H7 (cell line): ENCODE results near the gene PSMD6. TPM values are rescaled to one million over a fixed set of nuclear protein-coding genes. Genes with fewer than 3 reads are reported as not detected.

Source experiments
- DNase-seq: peaks from one replicate; pipeline ENCODE4 v3.0.0; 2012
- H3K27me3 ChIP-seq: 2 replicates; pipeline ENCODE4 v1.6.0; 2011; ENCODE audit warnings: mild to moderate bottlenecking, low read length; ENCODE audit not compliant: control insufficient read depth, insufficient read depth
- H3K36me3 ChIP-seq: replicated peaks from 2 replicates; pipeline ENCODE4 v1.5.1; 2011; ENCODE audit warnings: low read length; ENCODE audit not compliant: control insufficient read depth, insufficient read depth
- H3K4me3 ChIP-seq: 2 replicates; pipeline ENCODE4 v1.5.1; 2011; ENCODE audit warnings: low read depth, mild to moderate bottlenecking, control low read depth, low read length, moderate library complexity; ENCODE audit not compliant: insufficient read depth
- total RNA-seq: library from RNA; depleted of rRNA; stranded (reverse); fragments of >200 nt; shearing (Covaris generic); gene quantifications from 2 replicates; pipeline ENCODE4 v1.2.3, GENCODE V29; 2014

PSMD6 gene
- total RNA-seq, 1 experiment from 2014 or later = 169 TPM

- Histone ChIP-seq H3K36me3 (no peaks in the 10 kb centered on the region), H3K4me3 (no peak overlapping the region), H3K27me3 (no peaks in the 10 kb centered on the region)
- DNase-seq = no peak
Observed at GRCh38 chr3:64053581-64053980, 30.3 kb upstream of the PSMD6 start.

- no peak for DNase-seq
Observed at GRCh38 chr3:64053117-64053516, 29.8 kb upstream of the PSMD6 start.

GRCh38 chr3:64049832-64050231 is 26.5 kb upstream of the PSMD6 start:
- Histone ChIP-seq H3K36me3 (no peaks in the 10 kb centered on the region), H3K27me3 (no peaks in the 10 kb centered on the region), H3K4me3 (no peak overlapping the region)
- peak; percentile 62 for DNase-seq

More at GRCh38 chr3:64053117-64053516, 29.8 kb upstream of the PSMD6 start:
- no peak overlapping the region for H3K4me3 ChIP-seq
- no peaks in the 10 kb centered on the region for H3K36me3 ChIP-seq
- H3K27me3 ChIP-seq = no peaks in the 10 kb centered on the region

- no peak for DNase-seq
- Histone ChIP-seq H3K36me3 (no peaks in the 10 kb centered on the region), H3K4me3 (no peak overlapping the region), H3K27me3 (no peaks in the 10 kb centered on the region)
Observed at GRCh38 chr3:64049136-64049535, 25.8 kb upstream of the PSMD6 start.

- H3K4me3 ChIP-seq = no peak overlapping the region
- no peaks in the 10 kb centered on the region for H3K27me3 ChIP-seq
- H3K36me3 ChIP-seq = no peaks in the 10 kb centered on the region
- no peak for DNase-seq
Observed at GRCh38 chr3:64048631-64049061, 25.4 kb upstream of the PSMD6 start.

GRCh38 chr3:64047787-64048186 is 24.5 kb upstream of the PSMD6 start:
- Histone ChIP-seq H3K27me3 (no peaks in the 10 kb centered on the region), H3K4me3 (no peak overlapping the region), H3K36me3 (no peaks in the 10 kb centered on the region)
- no peak for DNase-seq

- DNase-seq = no peak
- no peaks in the 10 kb centered on the region for H3K36me3 ChIP-seq
- H3K27me3 ChIP-seq = no peaks in the 10 kb centered on the region
- H3K4me3 ChIP-seq = no peak overlapping the region
Observed at GRCh38 chr3:64046996-64047594, 23.8 kb upstream of the PSMD6 start.

- DNase-seq = no peak
- no peak overlapping the region for H3K4me3 ChIP-seq
- H3K36me3 ChIP-seq = no peaks in the 10 kb centered on the region
- no peaks in the 10 kb centered on the region for H3K27me3 ChIP-seq
Observed at GRCh38 chr3:64046592-64046991, 23.3 kb upstream of the PSMD6 start.

GRCh38 chr3:64042952-64043351 is 19.7 kb upstream of the PSMD6 start:
- no peaks in the 10 kb centered on the region for H3K36me3 ChIP-seq
- H3K4me3 ChIP-seq = no peak overlapping the region
- no peak for DNase-seq
- no peaks in the 10 kb centered on the region for H3K27me3 ChIP-seq

- DNase-seq = no peak
- Histone ChIP-seq H3K27me3 (no peaks in the 10 kb centered on the region), H3K4me3 (no peak overlapping the region), H3K36me3 (no peaks in the 10 kb centered on the region)
Observed at GRCh38 chr3:64039981-64040733, 16.9 kb upstream of the PSMD6 start.

- no peak overlapping the region for H3K4me3 ChIP-seq
- H3K36me3 ChIP-seq = no peaks in the 10 kb centered on the region
- DNase-seq = no peak
- no peaks in the 10 kb centered on the region for H3K27me3 ChIP-seq
Observed at GRCh38 chr3:64039332-64039731, 16.0 kb upstream of the PSMD6 start.

- DNase-seq = no peak
- Histone ChIP-seq H3K36me3 (no peaks in the 10 kb centered on the region), H3K4me3 (no peak overlapping the region), H3K27me3 (no peaks in the 10 kb centered on the region)
Observed at GRCh38 chr3:64038253-64038767, 15.0 kb upstream of the PSMD6 start.

GRCh38 chr3:64037084-64037483 is 13.8 kb upstream of the PSMD6 start:
- no peaks in the 10 kb centered on the region for H3K36me3 ChIP-seq
- no peaks in the 10 kb centered on the region for H3K27me3 ChIP-seq
- no peak for DNase-seq
- H3K4me3 ChIP-seq = no peak overlapping the region

- no peaks in the 10 kb centered on the region for H3K36me3 ChIP-seq
- no peak for DNase-seq
- H3K27me3 ChIP-seq = no peaks in the 10 kb centered on the region; the same call in 1 of the 2 replicates
- H3K4me3 ChIP-seq = no peak overlapping the region
Observed at GRCh38 chr3:64033069-64033468, 9.8 kb upstream of the PSMD6 start.
